GM18517 (cell line): ENCODE data around the gene TAF8.
"Not testable (repeated sequence)": the region's sequence is repeated elsewhere in the genome, so short reads cannot be mapped to it uniquely, and the experiment has no call there.

Experiments
- ATAC-seq: cut with Tn5 transposase; IDR thresholded peaks from one replicate; pipeline ENCODE4 v1.9.1; 2021; ENCODE audit warnings: mild to moderate bottlenecking, moderate library complexity; ENCODE audit not compliant: unreplicated experiment

Gene TAF8, protein sequence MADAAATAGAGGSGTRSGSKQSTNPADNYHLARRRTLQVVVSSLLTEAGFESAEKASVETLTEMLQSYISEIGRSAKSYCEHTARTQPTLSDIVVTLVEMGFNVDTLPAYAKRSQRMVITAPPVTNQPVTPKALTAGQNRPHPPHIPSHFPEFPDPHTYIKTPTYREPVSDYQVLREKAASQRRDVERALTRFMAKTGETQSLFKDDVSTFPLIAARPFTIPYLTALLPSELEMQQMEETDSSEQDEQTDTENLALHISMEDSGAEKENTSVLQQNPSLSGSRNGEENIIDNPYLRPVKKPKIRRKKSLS

DNA sequence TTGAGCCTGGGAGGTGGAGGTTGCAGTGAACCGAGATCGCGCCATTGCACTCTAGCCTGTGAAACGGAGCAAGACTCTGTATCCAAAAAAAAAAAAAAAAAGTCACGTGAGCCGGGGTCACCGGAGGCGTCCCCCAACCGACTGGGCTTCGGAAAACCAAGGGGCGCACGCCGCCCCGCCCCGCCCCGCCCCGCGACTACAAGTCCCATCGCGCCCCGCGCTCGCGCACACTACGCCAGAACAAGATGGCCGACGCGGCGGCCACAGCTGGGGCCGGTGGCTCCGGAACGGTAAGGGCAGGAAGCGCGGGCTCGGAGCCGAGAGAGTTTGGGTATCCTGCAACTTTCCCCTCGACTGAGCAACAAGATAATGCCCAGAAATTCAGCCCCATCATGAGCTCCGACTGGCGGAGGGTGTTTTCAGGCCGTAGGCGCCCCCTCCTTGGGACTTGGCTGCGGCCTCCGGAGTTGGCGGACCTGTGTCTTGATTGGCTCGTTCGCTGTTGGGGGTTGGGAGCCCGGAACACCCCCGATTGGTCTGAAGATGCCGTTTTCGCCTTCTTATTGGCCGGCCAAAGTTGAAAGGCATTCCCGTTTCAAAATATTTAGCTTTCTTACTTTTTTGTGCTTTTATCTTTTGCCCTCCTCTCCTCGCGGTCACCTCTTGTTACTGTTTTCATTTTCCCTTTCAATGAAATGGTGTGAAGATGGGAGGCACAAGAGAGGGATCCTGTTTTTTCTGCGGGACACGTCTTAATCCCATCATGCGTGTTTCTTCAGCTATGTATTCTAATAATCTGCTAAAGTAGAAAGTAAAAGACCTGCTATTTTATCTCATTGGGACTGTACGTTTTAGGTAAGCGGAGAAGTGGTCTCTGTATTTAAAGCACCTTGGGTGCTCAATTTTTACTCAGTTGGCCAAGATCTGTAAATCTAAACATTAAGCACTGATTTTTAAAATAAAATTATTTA, at the start of gene TAF8:
TAF8 (plus strand) TSS at position 228 of the 971 bp plus-strand sequence; CDS start at position 246, 18 bp downstream.
- peak; percentile 82 for ATAC-seq

DNA sequence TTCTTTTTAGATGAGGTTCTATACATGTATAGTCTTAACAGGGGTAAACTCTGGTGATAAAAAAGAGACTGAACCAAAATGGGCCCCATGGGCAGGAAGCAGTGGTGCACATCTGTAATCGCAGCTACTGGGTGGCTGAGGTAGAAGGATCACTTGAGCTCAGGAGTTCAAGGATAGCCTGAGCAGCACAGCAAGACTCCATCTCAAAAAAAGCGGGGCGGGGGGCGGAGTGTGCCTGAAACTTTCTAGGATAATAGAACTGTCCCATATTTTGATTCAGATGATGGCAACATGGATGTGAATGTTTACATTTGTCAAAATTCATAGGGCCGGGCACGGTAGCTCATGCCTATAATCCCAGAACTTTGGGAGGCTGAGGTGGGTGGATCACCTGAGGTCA, 48.8 kb upstream of the TAF8 start:
- no peak for ATAC-seq

DNA sequence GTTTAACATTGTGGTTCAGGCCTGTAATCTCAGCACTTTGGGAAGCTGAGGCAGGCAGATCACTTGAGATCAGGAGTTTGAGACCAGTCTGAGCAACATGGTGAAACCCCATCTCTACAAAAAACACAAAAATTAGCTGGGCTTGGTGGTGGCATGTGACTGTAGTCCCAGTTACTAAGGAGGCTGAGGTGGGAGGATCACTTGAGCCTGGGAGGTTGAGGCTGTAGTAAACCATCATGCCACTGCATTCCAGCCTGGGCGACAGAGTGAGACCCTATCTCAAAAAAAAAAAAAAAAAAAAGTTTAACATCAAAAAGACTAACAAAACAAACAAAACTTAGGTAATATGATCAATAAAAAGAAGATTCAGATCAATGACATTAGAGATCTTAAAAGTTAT, 46.7 kb upstream of the TAF8 start:
- ATAC-seq, result not testable (repeated sequence)

DNA sequence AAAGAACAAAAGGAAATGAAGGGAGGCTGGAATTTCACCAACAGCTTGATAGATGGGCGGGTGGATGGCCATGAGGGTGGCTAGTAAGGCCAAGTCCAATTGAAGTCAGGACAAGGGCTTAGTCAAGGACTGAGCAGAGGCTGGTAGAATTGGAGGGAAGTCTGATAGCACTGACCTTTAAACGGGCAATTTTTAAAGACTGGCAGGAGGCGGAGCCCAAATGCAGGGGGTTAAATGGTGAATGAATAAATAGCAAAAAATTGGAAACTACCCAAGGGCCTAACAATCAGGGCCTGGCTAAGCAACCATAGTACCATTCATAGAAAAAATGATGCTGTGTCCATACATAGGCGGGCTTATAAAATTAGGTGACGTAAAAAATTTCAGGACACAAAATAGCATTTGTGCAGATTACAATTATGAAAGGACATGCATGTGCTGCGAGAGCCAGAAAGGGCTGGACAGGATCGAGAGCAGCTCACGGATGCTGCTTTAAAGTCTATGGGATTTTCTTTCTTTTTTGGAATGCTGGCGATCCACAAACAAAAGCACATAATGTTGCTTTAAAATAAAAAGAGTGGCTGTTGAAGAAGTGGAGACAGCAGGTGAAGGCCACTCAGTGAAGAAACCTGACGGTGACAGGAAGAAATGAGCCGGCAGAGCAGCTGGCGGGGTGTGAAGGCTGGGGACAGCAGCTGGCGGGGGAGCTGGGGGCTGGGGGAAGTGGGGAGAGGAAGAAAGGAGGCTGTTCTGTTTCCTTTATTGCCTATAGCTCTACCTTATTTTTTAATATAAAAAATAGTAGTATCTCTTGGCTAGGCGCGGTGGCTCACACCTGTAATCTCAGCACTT, 42.8 kb upstream of the TAF8 start:
- no peak for ATAC-seq

DNA sequence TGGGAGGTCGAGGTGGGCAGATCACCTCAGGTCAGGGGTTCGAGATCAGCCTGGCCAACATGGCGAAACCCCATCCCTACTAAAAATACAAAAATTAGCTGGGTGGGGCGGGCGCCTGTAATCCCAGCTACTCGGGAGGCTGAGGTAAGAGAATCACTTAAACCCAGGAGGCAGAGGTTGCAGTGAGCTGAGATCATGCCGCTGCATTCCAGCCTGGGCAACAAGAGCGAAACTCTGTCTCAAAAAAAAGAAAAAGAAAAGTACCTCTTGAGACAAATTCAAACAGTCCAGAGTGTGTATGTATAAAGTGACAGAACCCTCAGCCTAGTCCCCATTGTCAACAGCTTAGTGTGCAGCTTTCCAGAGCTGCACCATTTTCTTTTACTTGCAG, 42.2 kb upstream of the TAF8 start:
- ATAC-seq, result not testable (repeated sequence)

DNA sequence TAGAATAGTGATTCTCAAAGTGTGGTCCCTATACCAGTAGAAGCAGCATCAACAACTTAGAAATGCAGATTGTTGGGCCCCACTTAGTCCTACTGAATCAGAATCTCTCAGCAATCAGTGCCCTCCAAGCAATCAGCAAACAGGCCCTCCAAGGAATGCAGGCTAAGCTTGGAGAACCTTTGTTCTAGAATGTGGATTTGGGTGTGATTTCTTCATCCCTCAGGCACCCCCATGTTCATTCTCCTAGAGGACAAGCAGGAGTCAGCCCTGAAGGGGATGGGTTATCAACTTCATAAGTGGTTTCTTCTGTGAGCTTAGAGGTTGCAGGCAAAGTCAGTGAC, 40.5 kb upstream of the TAF8 start:
- ATAC-seq, result no peak

DNA sequence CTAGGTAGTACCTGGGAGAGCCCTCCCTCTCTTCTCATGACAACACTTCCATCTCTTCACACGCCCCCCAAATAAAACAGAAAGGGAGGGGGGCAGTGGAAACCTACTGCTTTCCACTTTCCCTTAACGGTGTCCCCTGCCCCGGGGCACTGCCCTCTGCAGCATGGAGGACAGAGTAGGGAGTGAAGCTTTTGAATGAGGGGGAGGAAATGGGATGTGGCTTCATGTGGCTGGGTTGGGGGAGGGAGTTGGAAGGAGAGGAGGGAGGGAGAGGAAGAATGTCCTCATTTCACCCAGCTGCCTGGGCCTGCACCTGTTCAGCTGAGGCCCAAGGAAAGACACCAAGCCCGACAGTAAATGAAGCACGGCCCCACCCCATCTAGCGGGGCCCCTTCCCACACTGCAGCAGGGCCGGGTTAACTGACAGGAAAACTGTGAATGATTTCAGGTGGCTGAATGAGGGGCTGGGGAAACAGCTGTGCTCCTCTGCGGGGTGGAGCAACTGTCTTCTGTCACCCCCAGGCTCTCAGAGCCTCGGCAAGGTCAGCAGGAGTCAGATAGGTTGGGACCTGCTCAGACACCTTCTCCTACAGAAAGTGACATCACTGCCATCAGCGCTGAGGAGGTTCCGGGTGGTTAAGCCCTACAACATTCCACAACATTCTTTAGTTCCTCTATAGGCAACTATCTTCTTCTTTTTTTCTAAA, 40.0 kb upstream of the TAF8 start:
- ATAC-seq, result no peak

DNA sequence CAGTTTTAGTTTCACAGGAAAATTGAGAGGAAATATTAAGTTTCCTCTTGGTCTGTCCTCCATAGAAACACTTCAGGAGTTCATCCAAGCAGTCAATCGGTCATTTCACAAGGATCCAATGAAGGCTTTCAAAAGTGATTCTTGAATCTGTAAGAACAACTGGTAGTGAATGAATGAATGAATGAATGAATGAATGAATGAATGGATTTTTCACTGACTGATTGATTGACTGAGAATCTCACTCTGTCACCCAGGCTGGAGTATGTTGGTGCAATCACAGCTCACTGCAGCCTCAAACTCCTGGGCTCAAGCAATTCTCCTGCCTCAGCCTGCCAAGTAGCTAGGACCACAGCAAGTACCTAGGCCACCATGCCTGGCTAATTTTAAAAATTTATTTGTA, 39.4 kb upstream of the TAF8 start:
- ATAC-seq, result no peak

DNA sequence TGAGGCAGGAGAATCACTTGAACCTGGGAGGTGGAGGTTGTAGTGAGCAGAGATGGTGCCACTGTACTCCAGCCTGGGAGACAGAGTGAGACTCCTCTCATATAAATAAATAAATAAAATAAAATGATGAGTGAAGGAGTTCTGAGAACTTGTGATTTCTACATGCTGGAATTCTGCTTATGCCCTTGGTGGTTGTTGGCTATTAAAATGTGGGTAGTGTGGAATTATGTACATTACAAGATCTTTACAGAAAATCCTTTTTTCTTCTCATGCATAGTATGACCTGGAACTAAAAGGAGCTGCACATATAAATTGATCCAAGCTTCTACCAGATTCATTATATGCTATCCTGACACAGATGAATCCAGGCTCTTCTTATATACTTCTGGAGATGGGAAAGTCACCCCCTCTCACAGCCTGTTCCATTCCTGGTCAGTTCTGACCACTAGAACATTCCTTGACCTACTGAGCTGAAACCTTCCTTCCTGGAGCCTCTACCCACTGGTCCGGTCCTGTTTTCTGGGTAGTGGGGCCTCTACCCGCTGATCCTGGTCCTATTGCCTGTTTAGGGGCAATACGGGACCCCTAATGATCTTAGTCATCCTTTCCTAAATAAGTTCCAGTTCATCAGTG, 37.7 kb upstream of the TAF8 start:
- no peak for ATAC-seq

DNA sequence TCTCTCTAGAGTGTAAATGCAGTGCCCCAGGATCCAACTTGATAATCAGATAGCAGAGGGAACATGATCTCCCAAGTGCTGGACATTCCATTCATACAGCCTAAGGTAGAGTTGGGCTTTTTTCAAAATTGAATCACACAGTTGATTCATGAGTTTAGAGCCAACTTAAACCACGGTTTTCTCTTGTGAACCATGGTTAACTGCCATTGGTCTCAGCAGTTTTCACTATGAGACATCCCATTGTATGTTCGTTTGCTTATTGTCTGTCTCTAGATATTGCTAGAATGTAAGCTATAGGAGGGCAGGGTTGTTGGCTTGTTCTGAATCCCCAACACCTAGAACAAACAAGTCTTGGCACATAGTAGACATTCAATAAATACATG, 37.2 kb upstream of the TAF8 start:
- no peak for ATAC-seq

DNA sequence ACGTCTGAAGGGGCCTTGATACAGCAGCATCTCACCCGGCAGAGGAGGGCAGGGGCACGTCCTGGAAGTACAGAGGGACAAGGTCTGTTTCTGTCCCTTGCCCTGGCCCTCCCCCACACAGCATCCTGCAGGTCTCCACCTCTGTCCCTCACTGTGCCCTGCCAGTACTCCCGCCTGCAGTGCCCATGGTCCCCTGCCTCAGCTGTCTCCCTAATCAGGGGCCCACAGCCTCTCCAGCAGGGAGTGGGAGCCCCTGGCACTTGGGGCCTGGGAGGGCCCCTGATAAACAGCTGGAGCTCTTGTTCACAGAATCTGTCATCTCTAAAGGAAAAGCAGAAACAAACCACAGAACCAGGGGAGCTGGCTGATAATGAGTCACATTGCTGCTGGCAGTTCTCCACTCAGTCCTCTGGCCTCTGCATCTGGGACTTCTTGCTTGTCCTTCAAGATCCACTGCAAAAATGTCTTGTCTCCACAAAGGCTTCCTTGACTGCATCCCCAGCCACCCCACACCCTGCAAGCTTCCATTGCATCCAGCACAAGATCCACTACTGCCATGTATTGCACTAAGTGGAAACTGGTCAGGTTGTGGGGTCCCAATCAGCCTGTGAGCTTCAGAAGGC, 33.2 kb upstream of the TAF8 start:
- ATAC-seq, result no peak

DNA sequence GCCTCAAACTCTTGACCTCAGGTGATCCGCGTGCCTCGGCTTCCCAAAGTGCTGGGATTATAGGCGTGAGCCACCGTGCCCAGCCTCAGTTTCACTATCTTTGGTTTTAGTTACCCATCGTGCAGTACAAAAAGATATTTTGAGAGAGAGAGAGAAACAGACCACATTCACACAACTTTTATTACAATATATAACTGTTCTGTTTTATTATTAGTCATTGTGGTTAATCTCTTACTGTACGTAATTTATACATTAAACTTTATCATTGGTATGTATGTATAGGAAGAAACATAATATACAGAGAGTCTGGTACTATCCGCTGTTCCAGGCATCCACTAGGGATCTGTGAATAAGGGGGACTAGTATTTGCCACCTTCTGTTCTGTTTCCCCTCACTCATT, 29.4 kb upstream of the TAF8 start:
- ATAC-seq, result no peak

DNA sequence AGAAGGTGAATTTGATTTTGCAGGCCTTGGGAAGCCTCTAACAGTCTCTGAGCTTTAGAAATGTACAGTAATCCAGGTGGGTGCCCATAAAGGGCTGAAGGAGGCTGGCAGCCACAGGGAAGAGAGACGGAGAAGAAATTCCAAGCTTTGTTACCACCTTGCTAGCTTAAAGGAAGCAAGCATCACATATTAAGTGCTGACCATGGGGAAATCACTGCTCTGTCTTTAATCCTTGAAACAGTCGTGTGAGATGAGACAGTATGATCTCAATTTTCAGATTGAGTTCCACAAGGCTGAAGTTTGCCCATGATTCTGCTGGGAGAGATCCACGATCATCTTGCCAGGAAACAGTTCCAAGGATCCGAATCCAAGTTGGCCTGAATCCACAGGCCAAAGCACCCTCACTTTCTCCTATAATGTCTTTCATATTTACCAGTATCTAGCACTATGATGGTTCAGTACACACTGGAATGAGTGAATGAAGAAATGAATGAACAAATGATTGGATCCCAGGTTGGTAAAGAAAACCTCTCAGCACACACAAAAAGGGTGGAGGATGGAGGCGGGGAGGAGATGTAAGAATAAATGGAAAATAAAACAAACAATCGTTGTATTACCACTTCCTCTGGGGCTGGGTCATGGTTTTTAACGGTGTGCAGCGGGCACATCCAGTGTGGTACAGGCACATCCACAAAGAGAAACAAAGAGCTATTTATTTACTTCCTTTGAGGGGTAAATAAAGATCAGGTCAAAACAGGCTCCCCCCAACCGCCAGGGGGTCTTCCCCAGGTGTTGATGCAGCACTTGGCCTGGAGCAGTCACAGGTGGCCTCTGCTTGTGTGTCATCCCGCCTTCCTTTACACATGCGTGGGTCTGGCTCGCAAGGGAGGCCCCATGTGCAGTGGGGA, 28.2 kb upstream of the TAF8 start:
- peak; percentile 53 for ATAC-seq

DNA sequence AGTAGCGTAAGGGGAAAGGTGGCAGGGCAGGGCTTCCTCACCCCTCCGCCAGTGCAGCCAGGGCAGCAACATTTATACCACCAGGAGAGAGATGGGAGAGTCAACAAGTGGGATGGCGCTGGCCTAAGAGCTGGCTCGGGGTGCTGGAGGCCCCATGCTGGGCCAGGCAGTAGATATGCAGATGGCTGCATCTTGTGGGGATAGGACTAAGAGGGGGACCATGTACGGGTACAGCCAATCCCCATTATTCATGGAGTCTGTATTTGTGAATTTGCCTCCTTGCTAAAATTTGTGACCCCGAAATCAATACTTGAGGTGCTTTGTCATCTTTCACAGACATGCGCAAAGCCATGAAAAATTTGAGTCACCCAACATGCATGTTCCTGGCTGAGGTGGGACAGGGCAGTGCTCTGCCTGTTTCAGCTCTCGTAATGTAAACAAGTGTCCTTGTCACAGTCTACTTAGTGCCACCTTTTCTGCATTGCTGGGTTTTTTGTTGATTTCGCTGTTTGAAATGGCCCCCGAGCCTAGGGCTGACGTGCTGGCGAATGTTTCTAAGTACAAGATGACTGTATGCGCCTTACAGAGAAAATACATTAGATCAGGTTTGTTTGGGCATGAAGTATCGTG, 27.5 kb upstream of the TAF8 start:
- ATAC-seq, result no peak

DNA sequence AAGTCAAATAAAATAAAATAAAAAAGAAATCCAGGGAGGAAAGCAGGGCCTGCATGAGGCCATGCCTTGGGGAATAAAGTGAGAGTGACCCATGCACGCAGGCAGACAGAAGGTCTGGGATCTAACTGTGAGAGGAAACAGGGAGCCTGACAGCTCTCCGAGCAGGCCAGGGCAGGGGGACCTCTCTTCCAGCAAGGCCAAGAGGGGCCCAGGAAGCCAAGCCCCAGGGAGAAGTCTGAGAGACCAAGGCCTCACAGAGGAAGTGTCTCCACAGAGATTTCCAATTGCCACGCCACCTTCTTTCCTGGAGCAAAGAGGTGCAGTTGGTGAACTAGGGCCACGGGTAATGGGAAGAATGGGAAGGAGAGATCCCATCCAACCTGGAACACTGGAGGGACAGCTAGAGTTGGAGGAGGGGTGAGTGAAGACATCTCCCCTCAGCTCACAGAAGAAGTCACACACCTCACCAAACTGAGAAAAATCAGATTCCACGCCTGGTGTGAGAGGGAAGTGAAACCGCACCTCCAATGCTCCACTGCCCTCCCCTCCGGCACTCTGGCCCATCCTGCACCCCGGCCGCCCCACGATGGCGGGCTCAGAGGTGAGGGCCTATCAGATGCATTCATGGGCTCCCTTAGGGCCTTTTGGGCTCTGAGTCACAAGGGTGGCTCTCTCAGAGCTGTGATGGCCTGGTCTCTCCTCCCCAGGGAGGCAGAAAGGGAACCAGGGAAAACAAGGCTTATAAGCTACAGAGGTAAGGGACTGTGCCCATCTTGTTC, 25.1 kb upstream of the TAF8 start:
- peak; percentile 50 for ATAC-seq

DNA sequence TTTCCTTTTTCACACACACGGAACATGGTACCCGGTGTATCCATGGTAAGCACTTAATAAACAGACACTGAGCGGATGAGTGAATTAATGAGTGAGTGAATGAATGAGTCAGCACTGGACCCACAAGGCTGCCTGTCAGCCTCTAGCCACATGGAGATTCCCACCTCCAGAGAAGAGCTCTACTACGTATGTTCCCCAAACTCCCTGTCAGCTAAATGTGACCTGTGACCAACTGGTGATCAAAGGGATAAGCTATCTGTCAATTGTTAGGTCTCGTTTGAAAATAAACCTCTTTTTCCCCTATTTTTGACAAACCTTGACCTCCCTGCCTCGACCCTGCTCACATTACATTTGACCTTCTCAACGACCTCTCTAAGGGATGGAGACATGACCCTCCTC, 24.5 kb upstream of the TAF8 start:
- ATAC-seq, result no peak

DNA sequence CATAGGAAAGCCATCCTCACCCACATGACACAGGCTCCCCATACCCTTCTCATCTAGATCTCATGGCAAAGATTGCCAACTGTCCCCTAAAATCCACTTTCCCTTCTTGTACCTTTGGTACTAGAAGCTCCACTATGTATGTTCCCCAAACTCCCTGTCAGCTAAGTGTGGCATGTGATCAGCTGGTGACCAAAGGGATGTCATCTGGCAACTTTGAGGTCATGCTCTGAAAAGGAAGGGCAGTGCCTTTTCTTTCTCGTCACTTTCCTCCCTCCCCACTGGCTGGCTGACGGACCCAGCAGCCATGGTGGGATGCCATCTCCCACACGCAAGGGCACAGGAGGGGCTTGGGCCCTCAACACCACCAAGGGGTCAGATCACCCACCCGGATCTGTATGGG, 23.8 kb upstream of the TAF8 start:
- ATAC-seq, result no peak
